HG02642 (cell line): ENCODE results near the gene GLRA1.

Source experiments
- ATAC-seq: cut with Tn5 transposase; IDR thresholded peaks from one replicate; pipeline ENCODE4 v1.9.1; 2021; ENCODE audit warnings: mild to moderate bottlenecking; ENCODE audit not compliant: unreplicated experiment, poor library complexity

GLRA1 gene

DNA sequence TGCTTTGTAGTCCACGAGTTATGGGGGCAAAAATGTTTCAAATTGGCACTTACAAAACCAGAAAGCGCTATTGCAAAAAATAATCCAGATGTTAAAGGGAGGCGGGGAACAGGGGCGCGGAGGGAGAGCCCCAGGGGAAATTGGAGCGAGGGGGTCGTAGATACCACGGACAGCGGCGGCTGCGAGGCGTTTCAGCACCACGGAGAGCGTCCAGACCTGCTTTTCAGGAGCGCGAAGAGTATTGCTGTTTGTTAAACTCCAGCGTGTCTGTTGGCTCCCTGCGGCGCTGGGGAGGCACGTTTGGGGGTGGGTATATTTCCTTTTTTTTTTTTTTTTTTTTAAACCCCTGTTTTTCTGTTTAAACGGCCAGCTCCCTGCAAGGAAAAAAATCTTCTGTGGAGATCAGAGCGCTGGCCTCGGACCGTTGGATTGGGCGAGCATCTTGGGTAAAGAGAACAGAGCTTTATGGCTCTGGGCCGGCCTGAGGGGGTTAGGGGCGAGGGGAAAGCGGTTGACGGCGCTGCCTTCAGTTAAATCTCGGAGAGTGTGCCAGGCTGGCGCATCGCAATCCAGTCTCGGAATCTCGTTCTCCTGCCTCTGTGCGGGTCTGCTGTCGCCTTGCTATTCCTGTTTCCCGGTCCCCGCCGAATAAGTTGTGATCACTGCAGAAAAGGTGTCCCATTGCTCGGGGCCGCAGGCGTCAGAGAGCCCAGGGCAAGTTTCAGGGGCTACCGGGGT lies at the start of gene GLRA1:
GLRA1 (minus strand) TSS at position 288 of the 738 bp plus-strand sequence. CDS start 302 bp downstream, outside the sequence.
- no peak for ATAC-seq

DNA sequence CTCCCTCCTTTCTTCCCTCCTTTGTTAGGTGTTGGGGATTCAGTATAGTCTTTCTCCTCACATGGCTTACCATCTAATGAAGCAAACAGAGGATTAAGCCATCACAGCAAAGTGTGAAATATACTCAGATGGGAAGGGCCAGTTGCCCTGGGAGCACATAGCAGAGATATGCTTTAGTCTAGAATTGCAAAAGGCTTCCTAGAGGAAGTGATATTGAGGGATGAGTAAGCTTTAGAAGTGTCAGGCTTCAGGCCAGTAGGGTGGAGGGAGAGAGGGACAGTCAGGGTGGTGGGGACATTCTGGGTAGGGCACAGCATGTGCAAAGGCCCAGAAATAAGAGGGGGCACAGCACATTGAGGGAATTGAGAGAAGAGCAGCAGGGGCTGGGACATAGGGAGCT lies 46.2 kb upstream of the GLRA1 start:
- no peak for ATAC-seq

DNA sequence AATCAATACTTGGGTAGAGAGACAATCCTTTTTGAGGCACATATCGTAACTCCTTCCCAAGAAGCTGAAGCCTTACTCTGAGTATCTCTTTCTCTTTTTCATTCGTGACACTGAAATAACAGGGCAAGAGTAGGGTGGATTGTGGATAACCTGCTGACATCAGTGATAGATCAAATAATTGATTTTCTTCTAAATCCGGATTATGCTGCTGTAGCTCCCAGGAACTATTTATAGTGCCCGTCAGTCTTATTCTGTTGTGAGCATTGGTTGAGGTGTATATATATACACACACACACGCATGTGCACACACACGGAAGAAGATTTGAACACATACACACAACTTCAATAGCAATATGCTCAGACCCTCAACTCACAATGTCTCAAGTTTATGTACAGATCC lies 43.2 kb upstream of the GLRA1 start:
- ATAC-seq = no peak

DNA sequence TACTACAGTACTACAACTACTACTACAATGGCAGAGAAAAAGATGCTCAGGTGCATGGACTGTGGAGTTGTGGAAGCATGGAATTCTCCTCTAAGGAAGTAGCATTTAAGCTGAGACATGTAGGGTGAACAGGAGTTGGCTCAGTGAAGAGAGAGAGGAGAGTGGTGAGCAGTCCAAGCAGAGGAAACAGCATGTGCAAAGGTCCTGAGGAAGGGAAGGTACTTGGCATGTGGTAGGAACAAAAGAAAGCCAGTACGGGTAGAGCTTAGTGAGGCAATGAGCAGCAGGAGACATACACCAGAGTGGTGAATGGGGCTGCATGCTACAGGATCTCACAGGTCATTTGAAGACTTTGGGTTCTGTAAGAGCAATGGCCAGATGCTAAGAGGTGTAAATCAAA lies 41.4 kb upstream of the GLRA1 start:
- no peak for ATAC-seq

DNA sequence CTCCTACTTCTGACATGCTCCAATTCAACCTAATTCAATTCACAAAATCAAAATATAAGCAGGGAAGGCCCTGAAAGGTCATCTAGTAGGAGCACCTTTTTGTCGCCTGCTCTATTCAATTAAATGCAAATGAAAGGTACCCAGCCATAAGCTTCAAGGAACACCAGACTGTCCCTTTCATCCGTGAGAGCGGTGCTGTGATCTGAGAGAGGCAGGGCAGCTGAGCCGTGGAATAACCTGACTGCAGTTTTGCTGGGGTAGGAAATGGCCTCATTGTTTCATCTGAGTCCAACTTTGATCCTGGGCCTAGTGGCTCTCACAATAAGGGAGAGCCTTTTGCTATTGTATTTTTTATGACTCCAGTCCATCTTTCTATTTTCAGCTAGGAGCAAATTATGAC lies 39.8 kb upstream of the GLRA1 start:
- ATAC-seq = no peak

DNA sequence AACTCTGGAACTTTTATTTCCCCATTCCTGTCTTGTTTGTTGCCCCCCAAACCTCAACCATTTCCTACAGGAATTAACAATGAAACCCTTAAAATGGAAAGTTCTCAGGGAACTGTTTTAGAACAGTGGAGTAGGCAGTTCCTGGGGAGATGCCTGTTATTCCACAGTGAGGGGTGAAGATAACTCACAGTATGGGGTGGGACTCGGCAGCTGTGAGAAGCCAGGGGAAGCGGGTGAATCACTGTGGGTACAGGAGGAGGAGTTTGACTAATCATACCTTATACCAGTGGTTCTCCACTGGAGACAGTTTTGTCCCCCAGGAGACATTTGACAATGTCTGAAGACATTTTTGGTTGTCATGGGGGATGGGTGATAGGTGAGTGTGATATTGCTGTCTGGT lies 36.9 kb upstream of the GLRA1 start:
- no peak for ATAC-seq

DNA sequence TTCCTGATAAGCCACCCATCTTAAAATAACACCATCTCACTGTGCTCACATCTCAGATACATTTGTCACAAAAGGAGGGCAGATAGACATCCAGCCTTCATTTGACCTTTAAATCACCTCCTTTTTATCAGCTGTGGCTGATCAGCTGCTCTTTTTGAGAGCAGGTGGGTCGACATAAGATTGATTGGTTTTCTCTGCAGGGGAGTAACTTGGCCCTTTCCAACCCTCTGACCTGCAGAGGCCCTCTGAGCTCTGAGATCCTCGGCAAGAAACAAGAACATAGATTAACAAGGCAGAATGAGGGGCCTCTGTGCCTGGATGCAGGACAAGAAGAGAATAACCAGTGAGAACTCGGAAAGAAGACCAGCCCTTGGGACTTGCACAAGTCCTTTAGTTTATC lies 33.5 kb upstream of the GLRA1 start:
- no peak for ATAC-seq

DNA sequence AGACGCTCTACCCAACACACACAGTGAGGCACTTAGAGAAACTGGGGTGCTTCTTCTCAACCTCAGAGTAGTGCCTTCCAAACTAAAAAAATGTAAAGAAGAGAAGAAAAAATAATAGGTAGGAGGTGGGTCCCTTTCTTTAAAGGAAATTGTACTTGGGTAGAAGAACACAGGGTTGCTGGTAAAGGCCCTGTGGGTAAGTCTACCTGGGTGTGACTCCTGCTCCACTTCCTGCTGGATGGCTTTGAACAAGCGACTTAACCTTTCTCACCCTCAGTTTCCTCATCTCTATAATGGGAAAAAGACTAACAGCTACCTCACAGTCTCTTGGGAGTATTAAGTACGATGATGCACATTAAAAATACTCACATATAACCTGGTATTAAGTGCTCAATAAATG lies 32.1 kb upstream of the GLRA1 start:
- ATAC-seq = no peak

DNA sequence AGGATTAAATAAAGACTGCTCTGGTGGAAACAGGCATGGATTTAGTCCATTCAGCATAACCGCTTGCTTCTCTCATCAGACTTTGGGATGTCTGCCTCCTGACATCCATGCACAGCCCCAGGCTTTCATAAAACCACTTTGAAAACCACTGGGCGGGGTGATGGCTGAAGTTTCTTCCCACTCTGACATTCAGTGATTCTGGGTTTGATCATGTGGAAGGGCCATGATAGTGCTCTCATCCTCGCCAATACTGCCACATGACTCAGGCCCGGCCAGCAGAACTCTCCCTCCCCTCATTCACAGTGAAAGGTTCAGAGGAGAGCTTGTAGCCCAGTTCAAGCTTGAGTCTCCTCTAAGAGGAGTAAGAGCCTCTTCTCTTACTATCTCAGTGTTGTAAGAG lies 29.6 kb upstream of the GLRA1 start:
- no peak for ATAC-seq

DNA sequence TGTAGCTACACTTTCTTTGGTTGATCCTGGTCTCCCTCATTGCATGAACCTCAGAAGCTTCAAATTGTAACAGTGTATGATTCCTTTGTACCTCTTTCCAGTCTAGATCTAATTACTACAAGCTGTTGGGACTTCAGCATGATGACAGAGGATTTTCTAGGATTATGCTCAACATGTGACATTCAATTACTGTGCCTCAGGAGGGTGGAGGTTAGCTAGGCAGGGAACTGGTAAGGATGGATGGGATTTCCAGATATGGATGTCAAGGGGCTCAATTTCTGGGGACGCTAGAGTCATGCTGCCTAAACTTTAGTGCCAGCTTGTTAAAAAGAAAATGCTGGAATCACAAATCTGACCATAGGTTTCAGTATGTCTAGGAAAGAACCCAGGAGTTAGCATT lies 29.2 kb upstream of the GLRA1 start:
- no peak for ATAC-seq

DNA sequence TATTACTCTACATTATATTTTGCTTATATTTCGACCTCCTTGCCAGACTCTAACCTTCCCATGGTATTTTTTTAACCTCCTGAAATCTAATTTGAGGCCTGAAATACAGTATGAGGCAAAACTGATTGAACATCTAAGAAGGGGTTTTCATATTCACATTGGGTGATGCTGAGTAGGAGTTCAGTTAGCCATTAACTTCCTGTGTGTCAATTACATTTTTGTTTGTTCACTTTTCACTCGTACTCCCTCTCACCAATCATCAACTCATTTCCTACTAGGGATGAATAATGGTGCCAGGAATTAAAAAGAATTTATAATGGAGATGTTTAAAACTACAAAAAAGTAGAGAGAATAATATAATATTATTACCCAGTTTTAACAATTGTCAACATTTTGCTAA lies 27.6 kb upstream of the GLRA1 start:
- ATAC-seq = no peak

DNA sequence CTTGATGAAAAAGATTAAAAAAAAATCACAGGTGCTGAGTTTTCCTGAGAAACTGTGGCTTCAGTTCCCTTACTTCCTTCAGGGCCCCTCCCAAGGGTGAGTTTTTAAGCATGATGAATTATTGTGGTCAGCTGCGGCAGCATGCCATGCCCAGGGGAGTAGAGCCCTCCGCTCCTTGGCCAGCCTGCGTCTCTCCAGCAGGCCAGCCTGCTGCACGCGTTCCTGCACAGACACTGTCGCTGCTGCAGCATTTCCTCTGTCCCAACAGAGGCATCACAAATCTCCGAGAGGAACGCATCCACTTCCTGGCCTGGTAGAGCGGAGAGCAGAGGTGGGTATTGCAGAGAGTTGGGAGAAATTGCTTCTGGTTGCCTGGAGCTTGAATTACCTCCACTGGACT lies 26.1 kb upstream of the GLRA1 start:
- ATAC-seq = no peak

DNA sequence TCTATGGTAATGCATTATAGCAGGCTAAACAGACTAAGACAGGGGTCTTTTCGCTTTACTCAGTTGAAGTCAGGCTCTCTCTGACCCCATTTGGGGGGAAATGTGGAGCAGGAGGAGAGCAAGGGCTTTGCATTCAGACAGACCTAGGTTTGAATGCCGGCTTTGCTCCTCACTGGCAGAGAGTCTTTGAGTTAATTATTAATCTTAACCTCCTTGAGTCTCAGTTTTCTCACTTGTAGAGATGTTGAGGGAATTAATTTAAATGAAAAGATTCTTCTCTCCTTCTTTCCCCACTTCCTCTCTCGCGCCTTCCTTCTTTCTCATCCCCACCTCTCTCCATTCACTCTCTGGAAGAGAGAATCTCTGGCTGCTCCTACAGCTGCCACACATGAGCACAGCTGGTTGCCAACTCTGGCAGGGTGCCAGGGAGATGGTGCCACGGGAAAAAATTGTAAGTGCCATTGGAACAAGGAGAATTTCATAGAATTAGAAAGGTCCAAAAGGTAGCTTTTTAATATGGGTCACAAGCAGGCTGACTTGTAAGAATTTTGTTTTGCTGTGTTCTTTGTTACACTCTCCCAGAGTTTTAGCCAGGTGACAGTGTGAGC lies 25.2 kb upstream of the GLRA1 start:
- ATAC-seq = no peak

DNA sequence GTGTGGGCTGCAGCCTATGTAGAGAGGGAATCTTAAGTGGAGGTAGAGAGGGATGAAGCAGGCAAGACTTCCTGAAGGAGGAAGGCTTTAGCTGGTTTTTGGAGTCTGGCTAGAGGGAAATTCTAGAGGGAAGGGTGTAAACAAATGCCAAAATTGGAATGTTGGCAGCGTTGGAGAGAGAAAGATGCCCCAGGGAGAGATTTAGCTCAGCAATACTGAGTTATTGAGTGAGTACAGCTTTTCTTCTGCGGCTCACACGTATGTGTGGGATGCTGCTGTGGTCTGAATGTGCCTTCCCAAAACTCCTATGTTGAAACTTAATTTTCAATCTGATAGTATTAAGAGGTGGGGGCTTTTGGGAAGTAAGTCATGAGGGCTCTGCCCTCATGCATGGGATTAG lies 24.5 kb upstream of the GLRA1 start:
- no peak for ATAC-seq

DNA sequence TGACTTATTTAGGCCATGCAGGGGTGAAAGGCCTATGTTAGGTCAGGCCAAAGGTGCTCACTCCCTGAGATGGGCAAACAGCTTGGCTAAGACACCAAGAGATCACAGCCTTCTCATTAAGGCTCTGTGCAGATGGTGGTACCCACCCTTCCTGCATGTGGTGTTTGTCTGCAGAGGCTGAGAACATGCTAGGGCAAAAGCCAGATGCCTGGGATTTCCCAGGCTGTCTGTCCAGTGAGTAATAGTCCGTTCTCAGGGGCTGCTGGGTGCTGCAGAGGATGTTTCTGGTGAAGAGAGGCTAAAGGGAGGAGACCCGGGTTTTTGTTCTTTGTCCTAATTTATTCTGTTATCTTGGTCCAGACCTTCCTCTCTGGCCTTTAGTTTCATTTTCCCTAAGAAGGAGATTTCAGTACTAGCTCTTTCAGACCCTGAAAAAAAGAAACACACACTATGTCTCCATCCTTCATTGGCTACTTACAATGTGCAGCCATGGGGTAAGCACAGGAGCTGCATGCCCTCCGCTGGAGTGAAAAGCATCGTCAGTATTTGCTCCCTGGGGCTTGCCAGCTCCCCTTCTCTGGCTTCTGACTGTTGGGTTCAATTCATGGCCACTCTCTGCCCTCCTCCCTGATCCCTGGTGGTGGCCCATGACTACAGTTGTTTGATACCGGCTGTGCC lies 23.4 kb upstream of the GLRA1 start:
- no peak for ATAC-seq

DNA sequence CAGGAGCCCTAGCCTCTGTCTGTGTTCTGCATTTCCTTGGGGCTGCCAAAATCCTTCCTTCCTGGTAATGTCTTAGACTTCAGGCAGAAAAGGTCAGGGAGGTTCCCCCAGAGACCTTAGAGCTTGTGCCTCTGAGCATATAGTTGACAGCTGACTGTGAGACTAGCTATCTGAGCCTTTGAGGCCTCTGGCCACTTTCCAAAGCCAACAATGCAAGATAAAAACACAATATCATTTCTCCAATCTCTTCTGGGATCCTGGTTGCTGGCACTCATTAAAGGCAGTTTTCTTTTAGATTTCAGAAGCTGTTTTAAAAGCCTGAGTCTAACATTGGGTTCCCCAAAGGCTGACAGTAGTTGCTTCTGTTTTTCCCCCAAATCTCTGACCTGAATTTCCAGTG lies 13.2 kb upstream of the GLRA1 start:
- ATAC-seq = no peak

DNA sequence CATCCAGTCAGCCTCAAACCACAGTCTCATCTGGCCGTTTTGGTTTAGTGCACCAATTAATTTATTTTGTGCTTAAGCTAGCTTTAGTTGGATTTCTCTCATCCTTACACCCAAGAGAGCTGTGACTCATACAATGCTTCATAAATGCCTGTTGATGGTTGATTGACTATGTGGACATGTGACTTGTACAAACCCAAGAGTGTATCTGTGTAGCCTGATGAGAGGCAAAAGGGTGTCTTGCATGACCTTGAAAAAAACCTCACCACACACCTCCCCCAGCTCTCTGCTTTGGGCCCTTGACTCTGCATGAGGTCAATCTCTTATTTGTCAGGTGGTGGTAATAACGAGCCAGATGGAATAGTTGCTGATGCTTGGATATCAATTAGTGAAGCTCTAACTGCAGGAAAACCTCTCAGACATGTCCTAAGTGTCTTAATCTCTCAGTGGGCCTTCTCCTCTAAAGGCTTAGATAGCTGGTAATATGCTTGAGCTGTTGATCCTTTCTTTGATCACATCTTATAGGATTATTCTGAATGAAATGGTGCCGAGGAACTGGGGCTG lies 10.6 kb upstream of the GLRA1 start:
- ATAC-seq = no peak

DNA sequence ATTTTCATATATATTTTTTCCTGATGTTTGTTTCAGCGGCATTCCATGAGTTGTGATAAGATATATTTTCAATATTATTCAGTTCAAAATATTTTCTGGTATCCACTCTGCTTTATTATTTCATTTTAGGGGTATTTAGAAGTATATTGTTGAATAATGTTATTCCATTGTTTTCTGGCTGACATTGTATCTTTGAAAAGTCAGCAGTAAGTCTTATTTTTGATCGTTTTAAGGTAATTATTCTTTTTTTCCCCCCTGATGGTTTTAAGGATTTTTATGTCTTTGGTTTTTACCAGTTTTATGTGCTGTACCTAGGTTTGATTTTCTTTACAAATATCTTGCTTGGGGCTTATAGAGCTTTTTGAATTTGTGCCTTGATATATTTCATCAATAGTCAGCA lies 6.6 kb upstream of the GLRA1 start:
- no peak for ATAC-seq

DNA sequence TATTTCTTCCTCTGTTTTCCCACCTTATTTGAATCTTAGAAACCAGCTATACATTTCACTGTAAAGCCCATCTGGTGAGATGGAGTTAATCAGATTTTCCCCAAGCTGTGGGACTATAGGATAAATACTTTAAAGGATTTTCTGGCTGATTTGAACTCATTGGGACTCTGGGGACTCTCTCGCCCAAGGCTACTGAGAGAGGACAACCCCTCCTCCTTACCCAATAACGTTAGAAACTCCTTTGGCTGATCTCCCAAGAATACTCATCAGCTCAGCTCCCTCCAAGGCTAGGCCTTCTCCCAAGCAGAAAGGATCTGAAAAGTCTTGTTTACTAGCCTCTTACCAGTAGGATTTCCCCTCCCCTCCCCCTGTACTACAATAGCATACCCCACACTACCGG lies 1.5 kb upstream of the GLRA1 start:
- no peak for ATAC-seq

DNA sequence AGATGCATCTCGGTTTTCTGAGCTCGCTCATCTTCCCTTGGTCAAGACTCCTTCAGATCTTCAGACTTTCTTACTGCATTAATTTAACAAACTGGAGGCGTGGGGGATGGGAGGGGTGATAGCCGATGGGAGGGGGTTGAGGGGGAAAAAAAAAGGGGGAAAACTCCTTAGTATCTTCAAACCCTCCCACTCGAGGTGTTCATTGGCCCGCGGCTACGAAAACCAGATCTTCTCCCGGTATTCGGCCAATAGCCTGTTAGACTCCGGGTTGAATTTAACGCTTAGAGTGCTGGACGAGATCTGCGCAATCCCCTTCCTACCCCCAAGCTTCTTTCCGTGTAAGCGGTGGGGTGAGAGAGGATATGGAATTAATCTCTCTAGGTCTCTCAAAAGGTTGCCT lies 689 bp upstream of the GLRA1 start:
- no peak for ATAC-seq

DNA sequence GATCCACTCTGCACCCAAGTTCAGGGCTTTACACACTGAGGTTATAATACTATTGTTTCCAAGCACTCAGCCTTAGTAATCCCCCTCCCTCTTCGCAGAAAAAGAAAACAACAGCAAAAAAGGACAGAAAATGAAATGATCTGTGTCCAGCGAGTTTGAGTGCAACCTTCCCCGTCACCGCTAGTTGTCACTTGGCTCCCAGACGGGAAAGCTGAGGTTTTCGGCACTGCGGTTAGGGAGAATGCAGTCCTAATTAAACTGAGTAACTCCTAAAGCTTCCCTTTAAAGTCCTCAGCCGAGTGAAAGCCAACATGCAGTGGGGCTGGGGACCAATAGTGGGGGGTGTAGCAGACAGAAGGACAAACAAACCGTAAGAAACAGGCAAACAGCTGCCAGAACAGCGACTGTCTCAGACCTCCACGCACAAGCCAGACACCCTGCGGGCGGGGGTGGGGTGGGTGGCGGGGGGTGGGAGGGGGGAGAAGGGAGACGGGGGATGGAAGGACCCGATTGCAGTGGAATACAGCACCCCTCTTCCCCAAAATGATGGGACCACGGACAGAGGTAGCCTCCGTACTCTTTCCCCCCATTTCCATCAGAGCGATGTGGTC lies 680 bp downstream of the GLRA1 start:
- ATAC-seq = no peak
